GM18870 (cell line): Measurements from ENCODE around the gene MAP3K20.
"Not testable (repeated sequence)": the region's sequence is repeated elsewhere in the genome, so short reads cannot be mapped to it uniquely, and the experiment has no call there.

Source experiments
- ATAC-seq: cut with Tn5 transposase; IDR thresholded peaks from one replicate; pipeline ENCODE4 v1.9.1; 2021; ENCODE audit warnings: moderate library complexity; ENCODE audit not compliant: unreplicated experiment

The MAP3K20 gene

DNA sequence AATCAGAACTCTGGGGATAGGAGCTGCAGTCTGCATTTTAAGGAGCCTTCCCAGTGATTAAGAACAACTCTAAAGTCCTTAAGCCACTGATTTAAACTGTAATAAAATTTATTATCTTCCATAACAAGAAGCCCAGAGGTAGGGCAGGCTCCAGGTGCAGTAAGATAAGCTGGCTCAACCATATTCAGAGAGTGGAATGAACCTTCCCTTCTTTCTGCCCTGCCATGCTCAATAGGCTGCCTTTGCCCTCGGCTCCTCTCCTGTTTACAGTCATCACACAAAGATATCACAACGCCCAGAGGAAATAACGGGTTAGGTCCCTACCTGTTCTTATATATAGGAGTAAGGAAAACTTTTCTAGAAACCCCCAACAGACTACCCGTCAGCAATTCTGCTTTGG is 188.5 kb downstream of the MAP3K20 start:
- ATAC-seq: no peak

DNA sequence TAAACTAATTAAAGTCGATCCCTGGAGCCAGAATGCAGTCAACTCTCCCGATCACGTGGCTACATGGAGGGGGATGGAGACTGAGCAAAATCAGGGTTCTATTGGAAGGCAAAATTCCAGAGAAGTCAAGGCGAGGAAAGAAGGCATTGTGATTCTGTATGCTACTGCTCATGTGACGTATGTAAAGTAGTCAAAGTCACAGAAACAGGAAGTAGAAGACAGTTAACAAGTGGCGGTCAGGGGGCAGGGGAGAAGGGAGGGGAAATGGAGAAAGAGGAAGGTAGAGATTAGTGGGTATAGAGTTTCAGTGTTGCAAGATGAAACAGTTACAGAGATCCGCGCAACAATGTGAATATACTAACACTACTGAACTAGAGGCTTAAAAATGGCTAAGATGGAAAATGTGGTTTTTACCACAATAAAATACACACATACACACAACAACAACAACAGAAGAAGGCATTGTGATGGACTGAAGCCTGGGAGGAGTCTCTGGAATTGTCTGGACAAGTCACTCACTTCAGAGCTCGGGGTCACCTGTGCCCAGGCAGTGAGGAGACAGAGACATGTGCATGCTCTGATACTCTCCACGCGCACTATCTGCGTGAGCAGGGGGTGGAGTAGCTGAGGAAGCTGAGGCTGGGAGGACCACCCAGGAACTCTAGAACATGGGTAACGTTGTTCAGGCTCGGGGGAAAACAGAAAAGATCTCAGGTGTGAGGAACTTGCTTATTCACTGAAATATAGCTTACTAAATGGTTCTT is 189.1 kb downstream of the MAP3K20 start:
- ATAC-seq: peak; percentile 92

DNA sequence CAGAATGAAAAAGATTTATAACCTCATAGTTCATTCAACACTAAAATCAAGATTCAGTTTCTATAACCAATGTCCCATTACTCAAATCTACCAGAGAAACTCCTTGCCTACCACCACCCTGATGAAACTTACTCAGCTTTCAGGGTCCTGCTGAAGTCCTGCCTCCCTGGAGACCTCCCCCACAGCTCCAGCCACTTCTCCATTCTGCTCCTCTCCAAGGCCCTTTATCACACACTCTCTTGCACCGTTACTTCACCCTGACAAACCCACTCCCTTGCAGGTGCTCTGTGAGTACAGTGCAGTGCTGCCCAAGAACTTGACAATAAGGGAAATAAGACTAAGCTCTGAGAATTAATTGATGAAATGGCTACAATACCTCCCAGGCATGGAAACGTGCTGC is 195.5 kb downstream of the MAP3K20 start:
- no peak for ATAC-seq

DNA sequence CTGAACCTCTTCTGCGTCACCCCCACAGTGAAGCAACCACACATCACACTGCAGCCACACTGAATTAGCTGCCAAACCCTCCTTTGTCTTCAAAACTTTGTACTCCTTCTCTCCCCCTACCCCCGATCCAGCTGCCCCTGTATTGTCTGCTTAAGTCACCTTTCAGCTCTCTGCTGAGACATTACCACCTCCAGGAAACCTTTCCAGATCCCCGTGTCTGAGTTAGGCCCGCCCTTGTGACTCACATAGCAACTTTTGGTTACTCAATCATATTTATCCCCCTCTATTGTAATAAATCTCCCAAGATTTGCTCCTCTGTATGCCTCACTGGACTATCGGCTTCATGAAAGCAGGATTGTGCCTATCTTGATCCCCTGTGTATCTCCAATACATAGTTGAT is 196.2 kb downstream of the MAP3K20 start:
- ATAC-seq: no peak

DNA sequence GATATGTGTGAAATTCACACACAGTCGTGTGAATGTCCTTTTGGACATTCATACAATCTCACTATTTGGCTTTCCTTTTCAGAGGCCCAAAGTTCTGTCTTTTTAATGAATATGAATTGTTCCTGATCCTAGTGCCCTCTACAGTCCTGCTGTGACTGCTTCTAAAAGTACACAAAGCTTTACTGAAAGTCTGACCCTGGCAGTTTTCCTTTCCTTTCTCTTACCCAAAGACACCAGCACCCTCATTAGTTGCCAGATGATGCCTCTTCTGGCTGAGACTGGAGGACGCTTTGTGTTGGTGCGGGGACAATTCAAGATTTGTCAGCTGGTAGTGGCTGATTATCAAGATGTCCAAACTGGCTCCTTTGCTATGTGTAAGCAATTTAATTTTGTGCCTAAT is 197.2 kb downstream of the MAP3K20 start:
- no peak for ATAC-seq

DNA sequence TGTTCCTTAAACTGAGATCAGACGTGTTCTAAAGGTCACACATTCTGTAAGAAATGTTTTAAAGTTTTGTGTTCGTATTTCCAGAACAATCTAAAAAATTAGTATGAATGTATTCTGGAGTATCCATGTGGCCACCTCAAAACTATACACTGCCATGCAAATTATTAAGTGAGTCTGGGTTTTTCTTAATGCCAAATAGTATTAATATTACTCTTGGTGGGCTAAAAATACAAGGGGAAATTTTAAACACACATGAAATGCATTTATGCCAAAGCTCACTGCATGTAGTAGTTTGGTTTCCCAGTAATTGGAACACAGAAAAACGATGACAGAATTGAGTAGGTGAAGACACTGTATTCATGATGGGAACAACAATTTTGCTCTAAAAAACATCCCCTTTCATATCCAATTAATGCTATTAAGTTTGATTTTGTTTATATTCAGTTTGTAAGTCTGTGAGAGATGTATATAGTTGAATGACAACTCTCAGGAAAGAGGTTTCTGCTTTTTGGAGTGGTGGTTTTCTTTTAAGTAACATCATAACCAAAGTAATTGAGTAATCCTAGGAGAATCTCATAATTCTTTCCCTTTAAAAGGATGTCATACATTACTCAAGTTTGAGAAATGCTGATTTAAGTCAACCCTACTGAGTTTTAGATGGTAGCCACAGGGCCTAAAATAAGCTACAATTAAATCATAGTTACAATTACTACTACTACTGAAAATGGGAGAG is 203.3 kb downstream of the MAP3K20 start:
- no peak for ATAC-seq

DNA sequence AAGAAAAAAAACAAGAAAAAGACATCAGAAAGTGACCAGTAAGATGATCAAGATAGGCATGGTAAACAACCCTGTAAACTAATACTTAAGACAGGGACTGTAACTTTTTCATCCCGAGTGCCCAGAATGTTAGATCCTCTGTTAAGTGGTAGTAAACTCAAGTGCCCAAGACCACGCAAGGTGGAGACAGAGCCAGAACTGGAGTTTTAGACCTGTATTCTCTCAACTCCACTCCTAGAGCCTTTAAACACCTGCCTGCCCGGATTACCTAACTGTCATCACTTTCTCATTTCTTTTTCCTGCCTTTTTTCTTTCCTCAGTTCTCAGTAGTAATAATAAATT is 203.9 kb downstream of the MAP3K20 start:
- ATAC-seq: no peak

DNA sequence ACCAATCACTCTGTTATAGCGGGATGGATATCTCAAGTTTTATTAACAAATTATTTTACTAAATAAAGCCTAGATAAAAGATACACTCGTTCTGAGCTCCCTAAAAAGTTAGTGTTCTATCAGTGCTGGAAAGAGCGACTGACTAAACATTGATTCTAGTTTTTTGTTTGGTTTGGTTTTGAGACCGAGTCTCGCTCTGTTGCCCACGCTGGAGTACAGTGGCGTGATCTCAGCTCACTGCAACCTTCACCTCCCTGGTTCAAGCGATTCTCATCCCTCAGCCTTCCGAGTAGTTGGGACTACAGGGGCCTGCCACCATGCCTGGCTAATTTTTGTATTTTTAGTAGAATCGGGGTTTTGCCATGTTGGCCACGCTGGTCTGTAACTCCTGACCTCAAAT is 205.2 kb downstream of the MAP3K20 start:
- no peak for ATAC-seq

DNA sequence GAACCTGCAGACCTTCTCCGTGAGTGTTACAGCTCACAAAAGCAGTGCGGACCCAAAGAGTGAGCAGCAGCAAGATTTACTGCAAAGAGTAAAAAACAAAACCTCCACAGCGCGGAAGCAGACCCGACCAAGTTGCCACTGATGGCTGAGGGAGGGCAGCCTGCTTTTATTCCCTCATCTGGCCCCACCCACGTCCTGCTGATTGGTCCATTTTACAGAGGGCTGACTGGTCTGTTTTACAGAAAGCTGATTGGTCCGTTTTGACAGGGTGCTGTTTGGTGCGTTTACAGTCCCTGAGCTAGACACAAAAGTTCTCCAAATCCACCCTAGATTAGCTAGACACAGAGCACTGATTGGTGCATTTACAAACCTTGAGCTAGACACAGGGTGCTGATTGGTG is 206.3 kb downstream of the MAP3K20 start:
- not testable (repeated sequence) for ATAC-seq

DNA sequence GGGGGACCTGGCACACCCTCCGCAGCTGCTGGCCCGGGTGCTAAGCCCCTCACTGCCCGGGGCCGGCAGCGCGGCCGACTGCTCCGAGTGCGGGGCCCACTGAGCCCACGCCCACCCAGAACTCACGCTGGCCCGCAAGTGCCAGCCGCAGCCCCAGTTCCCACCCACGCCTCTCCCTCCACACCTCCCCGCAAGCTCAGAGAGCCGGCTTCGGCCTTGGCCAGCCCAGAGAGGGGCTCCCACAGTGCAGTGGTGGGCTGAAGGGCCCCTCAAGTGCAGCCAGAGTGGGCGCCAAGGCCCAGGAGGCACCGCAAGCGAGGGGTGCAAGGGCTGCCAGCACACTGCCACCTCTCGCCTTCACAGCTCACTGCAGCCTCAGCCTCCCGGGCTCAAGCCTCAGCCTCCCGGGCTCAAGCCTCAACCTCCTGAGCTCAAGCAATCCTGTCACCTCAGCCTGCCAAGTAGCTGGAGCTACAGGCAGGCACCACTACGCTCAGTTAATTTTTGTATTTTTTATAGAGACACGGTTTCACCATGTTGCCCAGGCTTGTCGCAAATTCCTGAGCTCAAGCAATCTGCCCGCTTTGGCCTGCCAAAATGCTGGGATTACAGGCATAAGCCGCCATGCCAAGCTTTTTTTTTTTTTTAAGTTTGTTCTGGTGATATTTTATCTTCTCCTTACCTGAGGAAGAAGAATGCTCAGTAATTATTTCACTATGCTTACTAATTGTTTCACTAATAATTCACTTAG is 207.3 kb downstream of the MAP3K20 start:
- ATAC-seq: no peak

DNA sequence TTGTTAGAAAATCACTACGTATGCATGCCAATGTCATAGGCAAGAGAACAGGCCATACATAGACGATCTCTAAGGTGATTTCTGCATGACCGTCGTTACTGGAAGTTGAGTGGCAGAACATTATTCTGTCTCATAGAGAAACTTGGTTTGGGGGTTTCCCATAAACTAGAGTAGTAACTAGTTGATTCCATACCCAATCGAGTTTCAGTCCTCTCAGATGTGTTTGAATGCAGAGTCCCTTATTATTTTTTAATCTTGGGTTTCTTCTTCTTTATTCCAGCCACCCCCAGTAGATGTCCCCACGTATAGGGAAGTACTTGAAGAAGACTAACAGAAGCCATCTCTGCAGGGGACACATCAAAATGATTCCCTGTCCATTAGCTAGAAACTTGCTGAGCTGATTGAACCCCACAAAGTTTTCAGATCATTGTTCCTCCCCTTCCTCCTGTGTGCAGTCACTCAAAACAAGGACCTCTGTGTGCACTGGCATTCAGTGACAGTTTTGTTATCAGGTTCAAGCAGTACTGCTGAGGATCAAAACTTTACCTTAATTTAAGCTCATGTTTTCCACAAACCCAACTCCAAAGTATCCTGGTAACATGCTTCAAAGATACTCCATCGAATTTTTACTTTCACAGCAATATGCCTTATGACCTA is 210.6 kb downstream of the MAP3K20 start:
- peak; percentile 85 for ATAC-seq

DNA sequence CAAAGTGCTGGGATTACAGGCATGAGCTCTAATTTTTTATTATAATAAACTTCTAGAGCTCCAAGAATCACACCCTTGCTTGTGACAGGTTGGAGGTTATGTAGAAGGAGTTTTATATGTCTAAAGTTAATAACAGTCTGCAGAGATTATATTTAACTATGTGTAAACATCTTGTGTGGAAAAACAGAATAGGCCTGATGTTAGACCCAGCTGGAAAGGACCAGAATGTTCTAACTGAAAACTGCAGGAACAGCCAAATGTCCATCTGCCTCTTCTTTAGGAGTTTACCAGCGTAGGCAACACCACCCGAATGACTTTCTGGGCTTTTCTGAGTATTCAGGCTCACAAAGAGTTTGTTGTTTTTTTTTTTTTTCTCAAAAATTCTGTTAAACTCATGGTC is 211.9 kb downstream of the MAP3K20 start:
- no peak for ATAC-seq

DNA sequence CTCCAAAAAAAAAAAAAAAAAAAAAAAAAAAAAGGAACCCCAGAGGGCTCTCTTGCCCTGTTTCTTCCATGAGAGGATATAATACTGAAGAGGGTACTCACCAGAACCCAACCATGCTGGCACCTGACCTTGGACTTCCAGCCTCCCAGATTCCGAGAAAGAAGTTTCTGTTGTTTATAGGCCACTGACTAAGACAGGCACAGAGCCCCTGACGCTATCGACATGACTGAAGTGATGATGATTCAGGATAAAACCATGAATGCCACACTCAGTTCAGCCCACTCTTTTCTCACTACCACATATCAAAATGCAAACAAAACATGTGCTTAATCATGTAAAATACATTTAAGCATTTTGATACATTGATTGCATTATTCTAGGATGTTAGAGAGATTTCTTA is 212.9 kb downstream of the MAP3K20 start:
- no peak for ATAC-seq

DNA sequence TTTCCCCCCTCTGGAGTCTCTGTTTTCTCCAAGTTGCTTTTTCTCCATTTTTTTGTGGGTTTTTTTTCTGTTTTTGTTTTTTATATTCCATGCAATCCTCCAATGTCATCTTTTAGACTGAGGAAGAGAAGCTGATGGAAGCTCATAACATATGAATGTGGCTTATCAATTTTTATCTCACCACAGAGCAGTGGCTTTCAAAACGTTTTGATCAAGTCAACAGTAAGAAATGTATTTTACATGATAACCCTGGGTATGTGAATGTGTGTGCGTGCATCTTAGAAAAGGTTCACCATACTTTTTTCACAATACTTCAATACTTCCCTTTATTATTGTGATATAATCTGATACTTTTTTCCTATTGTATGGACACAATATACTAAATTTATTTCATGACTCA is 214.4 kb downstream of the MAP3K20 start:
- no peak for ATAC-seq

DNA sequence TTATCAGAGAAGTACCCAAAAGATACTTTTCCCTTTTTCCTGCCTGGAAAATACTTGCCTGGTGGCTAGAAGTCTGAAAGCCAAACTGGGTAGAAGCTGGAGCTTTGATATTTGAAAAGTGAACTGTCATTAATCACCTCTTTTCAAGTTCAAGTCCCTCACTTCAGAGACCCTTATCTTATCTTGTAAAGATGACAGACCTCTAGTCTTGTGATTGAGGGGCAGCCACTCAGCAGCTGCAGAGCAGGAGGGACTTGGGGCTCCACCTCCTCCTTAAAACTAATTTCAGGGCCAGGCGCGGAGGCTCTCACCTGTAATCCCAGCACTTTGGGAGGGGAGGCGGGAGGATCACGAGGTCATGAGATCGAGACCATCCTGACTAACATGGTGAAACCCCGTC is 214.9 kb downstream of the MAP3K20 start:
- ATAC-seq: no peak

DNA sequence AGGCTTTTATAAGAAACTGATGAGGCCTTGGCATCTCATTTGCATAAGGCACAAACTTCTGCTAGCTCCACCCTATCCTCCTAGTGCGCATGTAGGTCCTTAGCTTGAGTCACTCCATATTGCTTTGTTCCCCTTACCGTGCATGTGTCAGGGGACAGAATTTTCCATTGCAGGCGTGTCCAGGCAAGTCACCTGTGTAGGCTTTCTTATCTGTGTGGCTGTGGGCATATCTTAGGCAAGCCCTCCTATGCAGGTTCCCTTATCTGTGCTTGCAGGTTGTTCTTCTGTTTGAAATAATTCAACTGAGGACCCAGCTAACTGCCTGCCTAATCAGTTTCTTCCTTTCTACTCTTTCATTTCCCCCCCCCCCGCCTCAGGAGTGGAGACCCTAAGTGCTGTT is 215.8 kb downstream of the MAP3K20 start:
- no peak for ATAC-seq

DNA sequence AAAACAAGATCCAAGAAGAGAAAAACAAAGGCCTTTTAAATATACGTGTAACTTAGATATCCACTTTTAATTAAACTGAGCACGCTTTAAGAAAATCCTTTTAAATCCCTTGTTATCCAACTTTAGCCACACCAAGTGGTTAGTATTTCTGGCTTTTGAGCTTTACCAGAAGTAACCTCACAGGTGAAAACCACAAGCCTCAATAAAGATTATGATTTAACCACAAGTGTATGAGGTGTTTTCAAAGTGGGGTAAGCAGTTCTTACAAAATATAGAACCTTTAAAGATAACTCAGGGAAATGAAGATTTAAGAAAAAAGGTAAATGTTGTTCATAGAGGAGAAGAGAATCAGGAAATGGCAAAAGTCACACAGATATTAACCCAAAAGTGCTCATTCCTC is 220.6 kb downstream of the MAP3K20 start:
- no peak for ATAC-seq

DNA sequence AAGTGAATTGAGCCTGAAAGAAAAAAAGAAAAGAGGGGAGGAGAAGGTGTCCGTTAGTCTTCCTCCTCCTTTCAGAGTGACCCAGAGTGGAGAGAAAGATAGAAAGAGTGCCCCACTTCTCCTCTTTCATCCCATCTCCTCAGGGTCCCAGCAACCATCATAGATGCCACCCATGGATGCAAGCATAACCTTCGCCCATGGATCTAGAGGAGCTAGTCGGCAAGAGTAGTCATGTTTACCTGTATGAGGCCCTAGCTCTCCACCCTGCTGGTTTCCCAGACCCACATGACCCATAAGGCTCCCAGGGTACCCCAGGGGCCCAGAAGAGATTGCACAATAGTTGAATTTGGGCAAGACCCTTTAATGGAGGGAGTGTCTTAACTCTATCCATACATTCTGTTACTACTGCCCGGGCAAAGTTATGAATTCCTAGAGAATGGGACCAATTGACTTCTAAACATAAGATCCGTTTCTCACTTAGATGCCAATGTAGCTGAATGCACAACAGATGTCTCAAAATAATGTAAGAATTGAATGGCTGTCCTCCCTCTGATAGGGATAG is 223.0 kb downstream of the MAP3K20 start:
- ATAC-seq: no peak

DNA sequence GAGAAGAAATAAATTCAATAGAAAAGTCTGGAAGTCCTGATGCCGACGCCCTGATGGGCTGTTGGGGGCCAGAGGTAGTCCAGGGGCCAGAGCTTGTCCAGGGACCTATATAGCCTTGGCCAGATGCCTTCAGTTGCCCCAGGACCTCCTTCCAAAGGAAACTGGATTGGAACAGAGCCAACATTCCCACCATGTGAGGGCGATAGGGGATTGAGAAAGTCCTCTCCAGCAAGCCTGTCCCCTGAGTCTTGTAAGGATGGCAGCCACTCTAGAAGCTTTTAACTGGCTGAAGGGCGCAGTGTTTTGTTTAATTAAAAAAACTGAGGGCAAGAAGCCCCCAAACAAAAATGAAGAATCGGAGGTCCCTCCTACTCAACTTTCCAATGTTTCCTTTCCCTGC is 224.1 kb downstream of the MAP3K20 start:
- no peak for ATAC-seq

DNA sequence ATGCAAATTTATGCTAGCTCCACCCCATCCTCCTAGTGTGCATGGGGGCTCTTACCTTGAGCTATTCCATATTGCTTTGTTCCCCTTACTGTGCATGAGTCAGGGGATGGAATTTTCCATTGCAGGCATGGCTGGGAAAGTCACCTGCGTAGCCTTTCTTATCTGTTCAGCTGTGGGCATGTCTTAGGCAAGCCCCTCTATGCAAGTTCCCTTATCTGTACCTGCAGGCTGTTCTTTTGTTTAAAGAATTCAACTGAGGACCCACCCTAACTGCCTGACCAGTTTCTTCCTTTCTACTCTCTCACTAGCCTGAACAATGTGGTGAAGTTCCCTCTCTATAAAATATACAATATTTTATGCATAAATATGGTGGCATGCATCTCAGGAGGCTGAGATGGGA is 224.8 kb downstream of the MAP3K20 start:
- no peak for ATAC-seq

DNA sequence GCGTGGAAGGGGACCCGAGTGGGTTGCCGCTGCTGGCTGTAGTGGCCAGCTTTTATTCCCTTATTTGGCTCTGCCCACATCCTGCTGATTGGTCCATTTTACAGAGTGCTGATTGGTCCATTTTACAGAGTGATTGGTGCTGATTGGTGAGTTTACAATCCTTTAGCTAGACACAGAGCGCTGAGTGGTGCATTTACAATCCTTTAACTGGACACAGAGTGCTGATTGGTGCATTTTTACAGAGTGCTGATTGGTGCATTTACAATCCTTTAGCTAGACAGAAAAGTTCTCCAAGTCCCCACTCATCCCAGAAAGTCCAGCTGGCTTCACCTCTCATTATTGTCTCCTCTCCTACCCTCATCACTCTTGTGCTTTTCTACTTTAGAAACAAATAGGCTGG is 225.9 kb downstream of the MAP3K20 start:
- not testable (repeated sequence) for ATAC-seq
